Retinal pigment epithelial cell (primary cell): ENCODE data around the gene MIF.
"Not testable (repeated sequence)": the region's sequence is repeated elsewhere in the genome, so short reads cannot be mapped to it uniquely, and the experiment has no call there.

Experiments used
- DNase-seq: peaks from one replicate; pipeline ENCODE4 v3.0.0-alpha.2; 2010; ENCODE audit warnings: low read depth
- H3K4me3 ChIP-seq: 2 replicates; pipeline ENCODE4 v1.5.1; 2011; ENCODE audit warnings: mild to moderate bottlenecking, low read length, control low read depth, moderate library complexity
- TF ChIP-seq, protein P1 (sequence below): conservative IDR thresholded peaks from 2 replicates; pipeline ENCODE4 v1.5.1; 2011; ENCODE audit warnings: low read depth, low read length, control low read depth, inconsistent platforms

MIF gene

GRCh38 chr22:23862103-23862502, 32.1 kb upstream of the MIF start:
- TF ChIP-seq, protein P1, sequence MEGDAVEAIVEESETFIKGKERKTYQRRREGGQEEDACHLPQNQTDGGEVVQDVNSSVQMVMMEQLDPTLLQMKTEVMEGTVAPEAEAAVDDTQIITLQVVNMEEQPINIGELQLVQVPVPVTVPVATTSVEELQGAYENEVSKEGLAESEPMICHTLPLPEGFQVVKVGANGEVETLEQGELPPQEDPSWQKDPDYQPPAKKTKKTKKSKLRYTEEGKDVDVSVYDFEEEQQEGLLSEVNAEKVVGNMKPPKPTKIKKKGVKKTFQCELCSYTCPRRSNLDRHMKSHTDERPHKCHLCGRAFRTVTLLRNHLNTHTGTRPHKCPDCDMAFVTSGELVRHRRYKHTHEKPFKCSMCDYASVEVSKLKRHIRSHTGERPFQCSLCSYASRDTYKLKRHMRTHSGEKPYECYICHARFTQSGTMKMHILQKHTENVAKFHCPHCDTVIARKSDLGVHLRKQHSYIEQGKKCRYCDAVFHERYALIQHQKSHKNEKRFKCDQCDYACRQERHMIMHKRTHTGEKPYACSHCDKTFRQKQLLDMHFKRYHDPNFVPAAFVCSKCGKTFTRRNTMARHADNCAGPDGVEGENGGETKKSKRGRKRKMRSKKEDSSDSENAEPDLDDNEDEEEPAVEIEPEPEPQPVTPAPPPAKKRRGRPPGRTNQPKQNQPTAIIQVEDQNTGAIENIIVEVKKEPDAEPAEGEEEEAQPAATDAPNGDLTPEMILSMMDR: peak; percentile 81
- no peak for DNase-seq
- H3K4me3 ChIP-seq: no peak overlapping the region

DNA sequence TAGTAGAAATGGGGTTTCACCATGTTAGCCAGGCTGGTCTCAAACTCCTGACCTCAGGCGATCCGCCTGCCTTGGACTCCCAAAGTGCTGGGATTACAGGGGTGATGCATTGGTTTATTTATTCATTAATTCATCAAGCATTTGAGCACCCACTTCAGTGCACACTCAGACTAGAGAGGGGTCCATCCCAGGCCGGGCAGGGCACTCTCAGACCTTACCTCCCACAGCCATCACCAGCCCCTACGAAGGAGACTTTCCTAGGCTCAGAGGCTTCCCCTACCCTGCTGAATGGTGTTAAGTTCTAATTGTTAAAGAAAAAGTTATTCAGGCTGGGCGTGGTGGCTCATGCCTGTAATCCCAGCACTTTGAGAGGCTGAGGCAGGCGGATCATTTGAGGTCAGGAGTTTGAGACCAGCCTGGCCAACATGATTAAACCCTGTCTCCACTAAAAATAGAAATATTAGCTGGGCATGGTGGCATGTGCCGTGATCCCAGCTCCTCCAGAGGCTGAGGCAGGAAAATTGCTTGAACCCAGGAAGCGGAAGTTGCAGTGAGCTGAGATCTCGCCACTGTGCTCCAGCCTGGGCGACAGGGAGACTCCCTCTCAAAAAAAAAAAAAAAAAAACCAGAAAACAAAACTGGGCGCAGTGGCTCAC, 29.6 kb upstream of the MIF start:
- not testable (repeated sequence) for DNase-seq, H3K4me3 ChIP-seq

GRCh38 chr22:23868580-23868979, 25.6 kb upstream of the MIF start:
- DNase-seq: no peak
- H3K4me3 ChIP-seq: no peak overlapping the region
- TF ChIP-seq, protein P1: no peak

DNA sequence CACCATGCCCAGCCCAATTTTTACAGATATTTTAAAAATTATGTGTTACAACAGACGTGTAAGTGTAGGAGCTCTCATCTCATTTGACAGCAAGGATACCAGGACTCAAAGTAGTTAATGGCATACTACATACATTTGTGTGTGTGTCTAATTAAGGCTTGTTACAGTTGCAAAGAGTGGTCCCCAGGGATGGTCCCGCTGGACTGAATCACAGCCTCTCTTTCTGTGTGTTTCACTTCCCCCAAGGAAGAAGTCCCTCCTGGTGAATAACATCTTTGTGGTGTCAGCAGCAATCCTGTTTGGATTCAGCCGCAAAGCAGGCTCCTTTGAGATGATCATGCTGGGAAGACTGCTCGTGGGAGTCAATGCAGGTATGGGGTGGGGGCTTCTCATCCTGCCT, 19.3 kb upstream of the MIF start:
- TF ChIP-seq, protein P1: no peak
- no peak overlapping the region for H3K4me3 ChIP-seq
- DNase-seq: no peak

DNA sequence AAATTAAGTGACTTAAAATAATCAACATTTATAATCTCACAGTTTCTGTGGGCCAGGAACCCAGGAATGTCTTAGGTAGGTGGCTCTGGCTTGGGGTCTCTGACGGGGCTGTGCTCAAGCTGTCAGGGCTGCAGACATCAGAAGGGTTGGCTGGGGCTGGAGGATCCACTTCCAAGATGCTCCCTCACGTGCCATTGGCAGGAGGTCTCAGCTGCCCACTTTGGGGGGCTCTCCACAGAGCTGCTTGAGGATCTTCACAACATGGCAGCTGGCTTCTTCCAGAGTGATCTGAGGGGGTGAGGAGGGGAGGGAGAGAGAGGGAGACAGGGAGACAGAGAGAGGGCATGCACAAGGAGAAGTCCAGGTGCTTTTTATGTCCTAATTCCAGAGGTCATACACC, 18.4 kb upstream of the MIF start:
- TF ChIP-seq, protein P1: no peak
- DNase-seq: no peak
- no peak overlapping the region for H3K4me3 ChIP-seq

GRCh38 chr22:23877566-23877965, 16.6 kb upstream of the MIF start:
- TF ChIP-seq, protein P1: no peak
- DNase-seq: no peak
- no peak overlapping the region for H3K4me3 ChIP-seq

DNA sequence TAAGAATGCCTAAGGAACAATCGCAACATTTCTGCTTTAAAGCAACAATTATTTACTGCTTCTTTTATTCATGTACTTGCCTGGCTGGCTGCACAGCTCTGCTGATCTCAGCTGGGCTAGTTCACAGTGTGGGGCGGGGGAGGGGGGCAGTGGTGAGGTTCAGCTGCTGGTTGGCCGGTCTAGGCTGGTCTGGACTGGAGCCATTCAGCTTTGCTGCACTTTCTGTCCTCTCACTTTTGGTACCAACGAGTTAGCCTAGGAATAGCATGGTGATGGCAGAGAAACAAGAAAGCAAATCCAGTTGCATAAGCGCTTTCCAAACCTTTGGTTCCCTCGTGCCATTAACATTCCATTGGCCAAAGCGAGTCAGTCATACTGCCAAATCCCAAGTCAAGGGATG, 16.0 kb upstream of the MIF start:
- no peak overlapping the region for H3K4me3 ChIP-seq
- TF ChIP-seq, protein P1: no peak
- DNase-seq: no peak

DNA sequence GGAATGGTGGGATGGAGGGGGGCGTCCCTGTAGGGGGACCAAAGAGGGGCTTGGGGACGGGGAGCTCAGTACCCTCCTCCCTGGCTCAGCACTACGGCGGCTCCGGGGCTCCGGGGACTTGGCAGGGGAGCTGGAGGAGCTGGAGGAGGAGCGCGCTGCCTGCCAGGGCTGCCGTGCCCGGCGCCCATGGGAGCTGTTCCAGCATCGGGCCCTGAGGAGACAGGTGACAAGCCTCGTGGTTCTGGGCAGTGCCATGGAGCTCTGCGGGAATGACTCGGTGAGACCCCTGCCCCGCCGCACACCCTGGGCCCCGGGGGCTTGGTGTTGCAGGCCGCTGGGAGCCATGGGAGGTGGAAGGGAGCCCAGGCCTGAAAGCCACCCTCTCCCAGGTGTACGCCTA, 11.8 kb upstream of the MIF start:
- no peak overlapping the region for H3K4me3 ChIP-seq
- TF ChIP-seq, protein P1: no peak
- no peak for DNase-seq
